Femur (tissue), 1 donor: ENCODE measurements around the gene PRKCH.
"Not testable (repeated sequence)": the region's sequence is repeated elsewhere in the genome, so short reads cannot be mapped to it uniquely, and the experiment has no call there.

Source experiments
- DNase-seq: peaks from one replicate; pipeline ENCODE4 v3.0.0-alpha.2; 2017

Gene PRKCH

GRCh38 chr14:61518403-61518802 is 197.0 kb downstream of the PRKCH start:
- DNase-seq: no peak

GRCh38 chr14:61519106-61519505 is 197.7 kb downstream of the PRKCH start:
- DNase-seq: no peak

GRCh38 chr14:61519735-61520134 is 198.4 kb downstream of the PRKCH start:
- DNase-seq: no peak

GRCh38 chr14:61520576-61520975 is 199.2 kb downstream of the PRKCH start:
- no peak for DNase-seq

GRCh38 chr14:61521773-61522172 is 200.4 kb downstream of the PRKCH start:
- DNase-seq: no peak

- no peak for DNase-seq
These were observed 202.4 kb downstream of the PRKCH start for GRCh38 chr14:61523751-61524150.

- DNase-seq: no peak
These were observed 202.9 kb downstream of the PRKCH start for GRCh38 chr14:61524211-61524806.

GRCh38 chr14:61524936-61525292 is 203.5 kb downstream of the PRKCH start:
- DNase-seq: no peak

GRCh38 chr14:61525293-61526011 is 204.1 kb downstream of the PRKCH start:
- no peak for DNase-seq

- DNase-seq: no peak
These were observed 205.3 kb downstream of the PRKCH start for GRCh38 chr14:61526405-61527312.

- DNase-seq: no peak
These were observed 206.1 kb downstream of the PRKCH start for GRCh38 chr14:61527325-61528100.

GRCh38 chr14:61528591-61529021 is 207.2 kb downstream of the PRKCH start:
- no peak for DNase-seq

- not testable (repeated sequence) for DNase-seq
These were observed 208.0 kb downstream of the PRKCH start for GRCh38 chr14:61529360-61529759.

GRCh38 chr14:61530296-61530695 is 208.9 kb downstream of the PRKCH start:
- no peak for DNase-seq

GRCh38 chr14:61530896-61531295 is 209.5 kb downstream of the PRKCH start:
- no peak for DNase-seq

GRCh38 chr14:61531465-61532122 is 210.2 kb downstream of the PRKCH start:
- DNase-seq: no peak

GRCh38 chr14:61532123-61532505 is 210.7 kb downstream of the PRKCH start:
- DNase-seq: no peak

- DNase-seq: no peak
These were observed 211.4 kb downstream of the PRKCH start for GRCh38 chr14:61532763-61533162.

- no peak for DNase-seq
These were observed 212.3 kb downstream of the PRKCH start for GRCh38 chr14:61533513-61534255.

- DNase-seq: no peak
These were observed 213.7 kb downstream of the PRKCH start for GRCh38 chr14:61535032-61535431.

- no peak for DNase-seq
These were observed 214.1 kb downstream of the PRKCH start for GRCh38 chr14:61535458-61535857.
